Suprapubic skin (tissue), 4 donors: Measurements from ENCODE around the gene KRABD2. TPM values are rescaled to one million over a fixed set of nuclear protein-coding genes. Genes with fewer than 3 reads are reported as not detected.

Source experiments
- DNase-seq, 2 donors: peaks; one replicate each; pipeline ENCODE4 v3.0.0-alpha.2; 2019; ENCODE audit warnings: low spot score in 2 of 2
- H3K27ac ChIP-seq: fragments of 200-600 bp; sonication (generic); one replicate; pipeline ENCODE4 v1.5.1; 2019
- H3K27me3 ChIP-seq: fragments of 200-600 bp; sonication (generic); one replicate; pipeline ENCODE4 v1.5.1; 2019
- H3K36me3 ChIP-seq: fragments of 200-600 bp; sonication (generic); one replicate; pipeline ENCODE4 v1.5.1; 2019
- H3K4me1 ChIP-seq: fragments of 200-600 bp; sonication (generic); one replicate; pipeline ENCODE4 v1.5.1; 2019
- H3K4me3 ChIP-seq: fragments of 200-600 bp; sonication (generic); one replicate; pipeline ENCODE4 v1.5.1; 2019; ENCODE audit warnings: mild to moderate bottlenecking
- H3K9me3 ChIP-seq: fragments of 200-600 bp; sonication (generic); one replicate; pipeline ENCODE4 v1.5.1; 2019
- EP300 ChIP-seq: sonication (generic); formaldehyde crosslinking; IDR thresholded peaks from one replicate; pipeline ENCODE4 v1.6.1; 2017; ENCODE audit warnings: antibody characterized with exemption
- POLR2A ChIP-seq, 2 donors: fragments of 450-650 bp; IDR thresholded peaks; one replicate each; pipeline ENCODE4 v1.6.1; 2017; ENCODE audit warnings: antibody characterized with exemption in 2 of 2, mild to moderate bottlenecking in 2 of 2, moderate library complexity in 2 of 2
- POLR2AphosphoS5 ChIP-seq, 3 donors: sonication (generic); formaldehyde crosslinking; IDR thresholded peaks; one replicate each; pipeline ENCODE4 v1.6.1; 2017; ENCODE audit warnings: antibody characterized with exemption in 3 of 3
- WGBS: methylation state at CpG from one replicate; pipeline ENCODE4 v1.1.5; 2018; 5-methylcytosine and 5-hydroxymethylcytosine counted together
- total RNA-seq, 4 donors: library from RNA; depleted of rRNA; stranded (reverse); fragments of >200 nt; gene quantifications; one replicate each; pipeline ENCODE4 v1.1.0, GENCODE V29; 2016
- TF ChIP-seq, protein P1 (sequence below), 2 donors: fragments of 200-600 bp in 1 of 2; fragments of 450-650 bp in 1 of 2; sonication (generic) in 1 of 2; IDR thresholded peaks; one replicate each; pipeline ENCODE4 v1.5.1; 2016 to 2019; ENCODE audit warnings: antibody characterized with exemption in 2 of 2, mild to moderate bottlenecking in 1 of 2, moderate library complexity in 1 of 2

The KRABD2 gene

DNA sequence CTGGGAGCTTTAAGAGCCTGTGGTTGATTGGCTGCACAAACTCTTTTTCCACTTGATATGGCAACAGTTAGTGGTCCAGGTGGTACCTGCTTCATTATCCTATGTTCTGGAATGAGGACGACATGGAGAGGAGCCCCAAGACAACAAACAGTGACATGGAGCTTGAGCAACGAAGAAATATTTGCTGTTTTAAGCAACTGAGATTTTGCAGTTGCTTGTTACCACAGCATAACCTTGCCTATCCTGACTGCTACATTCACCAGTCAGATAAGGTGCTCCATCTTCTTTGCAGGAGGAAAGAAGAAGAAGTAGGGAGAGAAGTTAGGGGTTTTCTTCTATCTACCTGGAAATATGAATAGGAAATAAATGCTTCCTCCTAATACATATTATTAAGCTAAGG, 44.4 kb downstream of the KRABD2 start:
- no peak overlapping the region for H3K4me3 ChIP-seq
- peaks cover 4% of the 10 kb centered on the region for H3K4me1 ChIP-seq
- no peaks in the 10 kb centered on the region for H3K27me3 ChIP-seq
- H3K9me3 ChIP-seq, result no peaks in the 10 kb centered on the region
- no peak for DNase-seq
- H3K27ac ChIP-seq, result no peak overlapping the region
- WGBS, result 90% methylated on average over 2 of the region's 2 CpGs
- H3K36me3 ChIP-seq, result no peaks in the 10 kb centered on the region
- no peak for TF ChIP-seq POLR2AphosphoS5 (IDR thresholded peaks at IDR 0.05)

DNA sequence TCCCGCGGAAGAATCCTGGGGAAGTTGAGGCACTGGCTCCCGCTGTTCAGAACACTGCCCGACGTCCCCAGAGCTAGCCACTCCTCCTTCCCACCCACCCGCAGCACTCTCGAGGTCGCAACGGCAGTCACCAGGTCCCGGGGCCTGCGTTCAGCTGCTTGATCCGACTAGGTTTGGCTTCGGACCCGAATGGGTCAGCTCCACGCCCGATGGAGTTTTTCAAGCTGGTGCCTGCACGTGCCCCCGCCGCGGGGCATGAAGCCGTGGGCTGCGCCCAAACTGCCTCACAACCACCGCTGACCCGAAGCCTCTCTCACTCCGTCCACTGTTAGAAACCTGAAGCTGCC, 49.2 kb downstream of the KRABD2 start:
- 19% methylated on average over 18 of the region's 25 CpGs for WGBS
- TF ChIP-seq, protein P1, sequence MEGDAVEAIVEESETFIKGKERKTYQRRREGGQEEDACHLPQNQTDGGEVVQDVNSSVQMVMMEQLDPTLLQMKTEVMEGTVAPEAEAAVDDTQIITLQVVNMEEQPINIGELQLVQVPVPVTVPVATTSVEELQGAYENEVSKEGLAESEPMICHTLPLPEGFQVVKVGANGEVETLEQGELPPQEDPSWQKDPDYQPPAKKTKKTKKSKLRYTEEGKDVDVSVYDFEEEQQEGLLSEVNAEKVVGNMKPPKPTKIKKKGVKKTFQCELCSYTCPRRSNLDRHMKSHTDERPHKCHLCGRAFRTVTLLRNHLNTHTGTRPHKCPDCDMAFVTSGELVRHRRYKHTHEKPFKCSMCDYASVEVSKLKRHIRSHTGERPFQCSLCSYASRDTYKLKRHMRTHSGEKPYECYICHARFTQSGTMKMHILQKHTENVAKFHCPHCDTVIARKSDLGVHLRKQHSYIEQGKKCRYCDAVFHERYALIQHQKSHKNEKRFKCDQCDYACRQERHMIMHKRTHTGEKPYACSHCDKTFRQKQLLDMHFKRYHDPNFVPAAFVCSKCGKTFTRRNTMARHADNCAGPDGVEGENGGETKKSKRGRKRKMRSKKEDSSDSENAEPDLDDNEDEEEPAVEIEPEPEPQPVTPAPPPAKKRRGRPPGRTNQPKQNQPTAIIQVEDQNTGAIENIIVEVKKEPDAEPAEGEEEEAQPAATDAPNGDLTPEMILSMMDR (IDR thresholded peaks at IDR 0.05), result no peak
- TF ChIP-seq POLR2AphosphoS5 (IDR thresholded peaks at IDR 0.05) (no peak), EP300 (no peak), POLR2A (IDR thresholded peaks at IDR 0.05) (no peak)
- peak overlapping the region; percentile 60 for H3K4me3 ChIP-seq
- peaks cover 19% of the 10 kb centered on the region for H3K4me1 ChIP-seq
- no peak overlapping the region for H3K27ac ChIP-seq
- H3K27me3 ChIP-seq, result peaks cover 2% of the 10 kb centered on the region
- H3K9me3 ChIP-seq, result no peaks in the 10 kb centered on the region
- no peak for DNase-seq
- no peaks in the 10 kb centered on the region for H3K36me3 ChIP-seq

Other genes with a start within 250 kb of the KRABD2 start
- gene PER1, start 224.3 kb downstream of the KRABD2 start, total RNA-seq, result 100 to 1,000 TPM; 272 to 655 (median 330) TPM
- gene VAMP2, start 213.8 kb downstream of the KRABD2 start, total RNA-seq, result 10 to 100 TPM; 41.2 to 64.3 (median 52.8) TPM
- 10 to 100 TPM; 13.7 to 21.4 (median 19.4) TPM for gene TMEM107, start 200.3 kb downstream of the KRABD2 start, total RNA-seq
- gene BORCS6, start 186.5 kb downstream of the KRABD2 start, total RNA-seq, result 10 to 100 TPM in 2 of 4 donors, 1 to 10 TPM in 2; 8.1 to 10.6 (median 9.9) TPM
- gene AURKB, start 166.1 kb downstream of the KRABD2 start, total RNA-seq, result 10 to 100 TPM in 2 of 4 donors, 1 to 10 TPM in 2; 3.7 to 18.2 (median 9.5) TPM
- 10 to 100 TPM; 16.8 to 58.1 (median 22.3) TPM for gene CTC1, start 128.6 kb downstream of the KRABD2 start, total RNA-seq
- 10 to 100 TPM; 13.0 to 35.1 (median 16.7) TPM for gene PFAS, start 127.4 kb downstream of the KRABD2 start, total RNA-seq
- gene RANGRF, start 88.0 kb downstream of the KRABD2 start, total RNA-seq, result 10 to 100 TPM; 12.6 to 16.3 (median 13.7) TPM
- gene SLC25A35, start 81.3 kb downstream of the KRABD2 start, total RNA-seq, result 1 to 10 TPM in 3 of 4 donors, under 1 TPM in 1; 0.80 to 2.4 (median 1.5) TPM
- 10 to 100 TPM in 2 of 4 donors, 1 to 10 TPM in 2; 2.3 to 22.2 (median 11.0) TPM for gene ARHGEF15, start 66.5 kb downstream of the KRABD2 start, total RNA-seq
- gene ODF4, start 36.9 kb downstream of the KRABD2 start, total RNA-seq, result not detected
- gene RPL26, start 6.5 kb upstream of the KRABD2 start, total RNA-seq, result 1,000 to 10,000 TPM; 2,419 to 4,673 (median 3,203) TPM
- gene RNF222, start 21.1 kb upstream of the KRABD2 start, total RNA-seq, result 10 to 100 TPM in 2 of 4 donors, 1 to 10 TPM in 2; 4.1 to 17.5 (median 8.2) TPM
- 100 to 1,000 TPM; 172 to 237 (median 230) TPM for gene NDEL1, start 59.2 kb upstream of the KRABD2 start, total RNA-seq